Stimulated activated CD4-positive, alpha-beta T cell treated with anti-CD3 and anti-CD28 coated beads, Interleukin-15, amount 100 ng/mL, for 24 hours (primary cell): ENCODE measurements around the gene PLCB1.

ENCODE experiments used
- DNase-seq: peaks from one replicate; pipeline ENCODE4 v3.0.0-alpha.2; 2020

Gene PLCB1

DNA sequence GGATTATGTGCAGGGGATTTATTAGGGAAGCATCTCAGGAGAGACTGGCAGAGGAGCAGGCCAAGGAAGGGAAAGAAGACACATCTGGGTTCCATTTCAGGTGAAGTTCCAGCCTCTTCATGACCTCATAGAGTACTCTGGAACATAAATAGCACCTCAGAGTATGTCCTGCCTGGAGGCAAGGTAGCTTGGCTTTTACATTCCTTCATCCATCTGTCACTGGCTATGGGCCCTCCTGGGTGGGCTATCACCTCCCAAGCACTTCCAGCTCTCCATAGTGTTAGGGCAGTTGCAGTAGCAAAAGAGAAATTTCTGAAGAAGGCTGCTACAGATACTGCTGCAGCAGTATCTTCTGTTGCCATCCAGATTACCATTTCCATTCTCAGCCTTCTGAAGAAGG is 116.0 kb downstream of the PLCB1 start:
- no peak for DNase-seq

GRCh38 chr20:8249634-8250033 is 117.6 kb downstream of the PLCB1 start:
- DNase-seq: no peak

DNA sequence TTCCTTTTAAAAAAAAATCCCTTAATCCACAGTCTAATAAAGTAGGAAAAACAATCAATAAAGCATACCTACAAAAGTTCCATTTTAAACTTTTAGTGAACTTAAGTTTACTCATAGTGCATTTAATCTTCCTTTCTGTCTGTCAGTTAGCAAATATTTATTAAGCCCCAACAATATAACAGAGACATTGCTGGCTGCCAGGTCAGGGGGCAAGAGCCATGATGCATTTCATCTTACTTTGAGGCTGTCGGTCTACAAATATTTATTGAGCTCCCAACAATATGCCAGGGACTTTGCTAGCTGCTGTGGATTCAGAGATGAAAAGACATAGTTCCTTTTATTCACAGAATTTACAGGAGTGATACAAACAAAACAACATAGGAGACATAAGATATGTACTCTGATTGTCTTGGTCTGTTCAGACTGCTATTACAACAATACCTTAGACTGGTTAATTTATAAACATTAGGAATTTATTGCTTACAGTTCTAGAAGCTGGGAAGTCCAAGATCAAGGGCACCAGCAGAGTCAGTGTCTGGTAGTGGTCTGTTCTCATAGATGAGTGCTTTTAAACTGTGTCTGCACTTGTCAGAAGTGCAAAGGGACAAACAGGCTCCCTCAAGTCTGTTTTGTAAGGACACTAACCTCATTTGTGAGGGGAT is 118.6 kb downstream of the PLCB1 start:
- no peak for DNase-seq

DNA sequence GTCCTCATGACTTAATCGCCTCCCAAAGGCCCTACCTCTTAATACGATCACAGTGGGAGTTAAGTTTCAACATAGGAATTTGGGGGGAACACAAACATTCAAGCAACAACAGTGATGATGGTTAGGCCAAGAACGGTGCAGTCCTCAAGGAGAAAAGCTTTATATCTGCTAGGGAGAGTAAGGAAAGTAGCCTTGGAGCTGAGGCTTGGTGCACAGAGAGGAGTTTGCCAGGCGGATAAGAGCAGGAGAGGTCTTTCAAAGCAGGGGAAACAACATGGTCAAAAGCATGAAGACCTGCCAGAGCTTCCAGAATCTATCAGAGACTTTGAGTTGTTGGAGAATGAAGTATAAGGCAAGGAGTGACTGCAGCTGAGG is 119.1 kb downstream of the PLCB1 start:
- no peak for DNase-seq

DNA sequence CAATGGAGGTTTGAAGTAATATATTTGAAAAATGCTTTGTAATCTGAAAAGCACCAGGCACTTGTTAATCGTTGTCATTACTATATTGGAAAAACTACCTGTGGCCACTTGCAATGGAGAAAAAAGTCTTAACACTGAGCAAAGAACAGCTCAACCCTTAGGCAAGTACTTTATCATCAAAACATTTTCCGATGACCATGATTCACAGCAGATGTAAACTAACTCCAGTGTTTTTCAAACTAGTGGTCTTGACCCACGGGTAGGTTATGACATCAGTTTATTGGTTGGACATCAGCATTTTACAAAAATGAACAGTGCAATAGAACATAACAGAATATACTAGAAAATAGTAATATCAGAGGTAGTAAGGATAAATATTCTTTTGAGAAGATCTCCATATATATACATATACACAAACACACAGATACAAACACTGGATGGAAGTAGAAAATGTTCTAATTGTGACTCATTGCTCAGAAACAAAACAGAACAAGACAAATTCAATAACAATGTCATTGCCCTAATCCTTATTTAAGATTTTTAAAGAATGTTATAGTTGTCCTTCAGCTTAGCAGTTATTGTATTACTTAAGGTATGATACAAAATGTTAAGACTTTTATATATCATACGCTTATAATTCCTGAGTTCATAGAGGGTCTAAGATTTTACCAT is 123.0 kb downstream of the PLCB1 start:
- DNase-seq: no peak

- no peak for DNase-seq
Measured at GRCh38 chr20:8255945-8256632, 124.0 kb downstream of the PLCB1 start.

DNA sequence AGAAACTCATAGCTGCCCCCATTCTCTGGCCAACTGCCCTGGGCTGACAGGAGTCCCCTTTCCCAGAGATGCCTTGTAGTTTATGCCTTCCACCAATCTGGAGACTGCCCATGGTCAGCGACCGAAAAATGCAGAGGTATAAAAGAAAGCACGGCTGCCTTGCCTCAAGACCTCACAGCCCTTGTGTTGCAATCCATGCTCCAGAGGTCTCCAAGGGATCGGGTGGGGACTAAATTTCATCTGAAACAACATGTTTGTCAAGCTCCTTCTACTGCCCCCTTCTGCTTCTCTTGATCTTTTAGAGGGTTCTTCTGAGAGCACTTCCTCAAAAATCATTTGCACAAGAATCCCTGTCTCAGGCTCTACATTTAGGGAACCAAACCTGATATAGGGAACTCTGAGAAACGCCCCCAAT is 128.8 kb downstream of the PLCB1 start:
- DNase-seq: no peak

DNA sequence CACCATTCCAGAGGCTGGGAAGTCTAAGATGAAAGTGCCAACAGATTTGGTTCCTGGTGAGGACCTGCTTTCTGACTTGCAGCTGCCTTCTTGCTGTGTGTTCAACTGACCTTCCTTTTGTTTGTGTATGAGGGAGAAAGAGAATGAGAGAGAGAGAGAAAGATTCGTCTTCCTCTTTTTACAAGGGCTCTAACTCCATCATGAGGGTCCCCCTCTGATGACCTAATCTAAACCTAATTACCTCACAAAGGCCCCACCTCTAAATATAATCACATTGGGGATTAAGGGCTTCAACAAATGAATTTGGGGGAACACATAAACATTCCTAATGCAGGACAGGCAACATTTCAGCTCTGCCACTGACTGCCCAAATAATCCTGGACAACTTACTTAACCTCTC is 130.7 kb downstream of the PLCB1 start:
- DNase-seq: no peak

DNA sequence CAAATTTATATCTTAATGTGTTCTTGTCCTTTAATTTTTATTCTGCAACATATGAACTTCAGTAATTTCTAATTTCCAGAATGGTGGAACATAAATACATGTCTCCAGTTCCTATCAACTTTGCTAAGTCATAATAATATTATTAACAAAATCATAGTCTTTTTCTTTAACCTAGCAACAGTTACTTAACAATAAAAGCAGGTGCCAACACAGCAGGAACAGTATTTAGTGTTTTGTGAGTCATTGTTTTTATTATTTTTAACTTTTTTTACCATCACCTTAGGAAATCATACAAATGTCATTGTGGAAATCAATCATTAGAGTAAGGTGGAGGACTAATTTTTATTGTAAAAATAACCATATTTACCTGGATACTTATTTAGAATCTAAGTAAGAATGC is 133.5 kb downstream of the PLCB1 start:
- no peak for DNase-seq

DNA sequence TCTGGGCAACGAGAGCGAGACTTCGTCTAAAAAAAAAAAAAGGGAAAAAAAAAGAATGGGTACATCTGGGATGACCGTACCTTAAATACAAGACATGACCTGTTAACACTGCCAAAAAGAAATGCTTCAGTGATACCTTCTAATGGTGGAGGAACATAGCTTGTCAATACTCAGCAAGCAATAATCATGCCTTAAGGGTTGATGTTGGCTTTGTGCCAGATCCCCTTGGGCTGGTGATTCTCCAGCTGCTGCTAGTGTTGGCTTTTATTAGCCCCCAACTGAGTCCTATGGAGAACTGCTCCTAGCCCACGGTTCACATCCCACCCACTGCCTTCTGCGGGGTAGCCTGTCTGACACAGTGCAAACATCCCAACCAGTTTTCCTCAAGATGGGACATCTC is 134.9 kb downstream of the PLCB1 start:
- DNase-seq: no peak

- no peak for DNase-seq
Measured at GRCh38 chr20:8271727-8272126, 139.7 kb downstream of the PLCB1 start.

DNA sequence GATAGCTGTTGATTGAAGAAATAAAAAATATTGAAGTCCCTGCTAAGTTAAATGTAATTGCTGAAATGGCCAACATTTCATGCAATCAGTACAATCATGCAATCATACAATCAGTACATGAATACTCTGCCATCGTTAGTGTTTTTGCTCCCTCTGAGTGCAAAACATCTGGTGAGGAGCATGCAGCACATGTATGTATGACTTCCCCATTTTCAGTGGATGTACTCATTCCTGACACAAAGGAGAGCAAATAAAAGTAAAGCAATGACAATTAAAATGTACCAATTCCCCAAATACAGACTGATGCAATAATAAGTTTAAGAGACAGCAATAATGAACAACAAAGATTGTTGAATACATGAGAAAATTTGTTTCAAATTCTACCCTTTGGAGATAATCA is 140.7 kb downstream of the PLCB1 start:
- no peak for DNase-seq

GRCh38 chr20:8284902-8285301 is 152.8 kb downstream of the PLCB1 start:
- no peak for DNase-seq

GRCh38 chr20:8287340-8287739 is 155.3 kb downstream of the PLCB1 start:
- DNase-seq: no peak

DNA sequence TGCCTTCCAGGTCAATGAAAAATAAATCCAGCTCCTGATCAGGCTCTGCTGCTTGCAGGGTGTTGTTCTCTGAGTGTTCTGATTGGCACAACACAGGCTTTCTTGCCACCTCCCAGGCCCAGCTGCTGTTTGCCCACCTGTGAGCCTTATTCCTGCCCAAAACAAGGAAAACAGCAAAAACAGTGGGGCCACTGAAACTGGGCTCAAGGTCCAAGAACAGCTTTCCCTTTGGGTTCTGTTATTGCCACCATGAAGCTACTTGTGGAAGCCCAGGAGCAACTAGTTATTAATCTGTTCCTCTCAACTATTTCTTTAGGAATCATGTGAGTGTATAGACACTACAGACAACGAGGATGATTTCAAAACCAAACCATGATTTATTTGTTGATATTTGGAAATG is 159.1 kb downstream of the PLCB1 start:
- DNase-seq: no peak

- no peak for DNase-seq
Measured at GRCh38 chr20:8291873-8292272, 159.8 kb downstream of the PLCB1 start.

GRCh38 chr20:8292793-8293192 is 160.7 kb downstream of the PLCB1 start:
- no peak for DNase-seq

GRCh38 chr20:8293750-8294149 is 161.7 kb downstream of the PLCB1 start:
- DNase-seq: no peak

- DNase-seq: no peak
Measured at GRCh38 chr20:8296536-8296935, 164.5 kb downstream of the PLCB1 start.

DNA sequence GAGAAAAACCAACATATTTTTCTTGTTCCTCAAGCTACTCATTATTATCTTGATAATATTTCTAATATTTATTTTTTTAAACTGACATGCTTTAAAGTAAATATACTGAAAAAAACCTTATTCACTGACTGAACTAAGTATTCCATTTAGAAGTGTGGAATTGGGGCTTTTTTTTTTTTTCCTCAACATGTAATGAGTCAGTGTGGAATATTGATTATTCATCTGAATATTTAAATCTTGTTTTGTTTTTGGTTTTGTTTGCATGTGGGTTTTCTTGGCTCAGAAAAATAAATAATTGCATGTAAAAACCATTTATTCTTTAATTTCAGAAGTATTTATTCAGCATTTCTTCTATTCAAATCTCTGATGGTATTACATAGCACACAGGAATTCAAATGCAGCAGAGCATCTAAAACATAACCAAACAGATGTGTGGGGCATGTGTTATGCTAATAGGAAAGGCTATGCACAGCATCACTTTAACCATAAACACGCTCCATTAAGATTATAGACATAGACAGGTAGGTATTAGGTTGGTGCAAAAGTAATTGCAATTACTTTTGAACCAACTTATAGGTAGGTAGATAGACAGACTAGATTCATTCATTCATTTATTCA is 166.5 kb downstream of the PLCB1 start:
- no peak for DNase-seq

- no peak for DNase-seq
Measured at GRCh38 chr20:8299921-8300320, 167.9 kb downstream of the PLCB1 start.

- DNase-seq: no peak
Measured at GRCh38 chr20:8301655-8302054, 169.6 kb downstream of the PLCB1 start.

- no peak for DNase-seq
Measured at GRCh38 chr20:8303651-8304050, 171.6 kb downstream of the PLCB1 start.
